WTC11 (cell line): Measurements from ENCODE around the gene VIM.

ENCODE experiments used
- CREB1 ChIP-seq: sonication (generic); formaldehyde crosslinking; IDR thresholded peaks from 2 replicates; pipeline ENCODE4 v1.8.0; 2023; ENCODE audit warnings: mild to moderate bottlenecking, missing genetic modification reagents
- CTCF ChIP-seq: fragments of 200-600 bp; IDR thresholded peaks from 2 replicates; pipeline ENCODE4 v1.8.0; 2022; ENCODE audit warnings: antibody characterized with exemption
- IRF2 ChIP-seq: sonication (generic); formaldehyde crosslinking; IDR thresholded peaks from 2 replicates; pipeline ENCODE4 v1.8.0; 2022; ENCODE audit warnings: low read depth, missing genetic modification reagents, borderline replicate concordance
- MAX ChIP-seq: sonication (generic); formaldehyde crosslinking; IDR thresholded peaks from 2 replicates; pipeline ENCODE4 v1.8.0; 2022; ENCODE audit warnings: mild to moderate bottlenecking, missing genetic modification reagents
- SP1 ChIP-seq: sonication (generic); formaldehyde crosslinking; conservative IDR thresholded peaks from 2 replicates; pipeline ENCODE4 v1.8.1; 2022; ENCODE audit warnings: missing genetic modification reagents
- ZNF281 ChIP-seq: sonication (generic); formaldehyde crosslinking; IDR thresholded peaks from 2 replicates; pipeline ENCODE4 v1.8.0; 2023; ENCODE audit warnings: mild to moderate bottlenecking, missing genetic modification reagents

GRCh38 chr10:17225808-17226207 lies 2.2 kb upstream of the VIM start:
- TF ChIP-seq ZNF281 (CRISPR knock-in tag) (no peak), CREB1 (CRISPR knock-in tag) (no peak), CTCF (no peak), SP1 (CRISPR knock-in tag) (no peak), MAX (no peak), IRF2 (no peak)
